HG03442 (cell line): ENCODE results near the gene CDC73.
A peak's percentile ranks its signal among the peaks of the same experiment; 100 is the strongest.
"Not testable (repeated sequence)": the region's sequence is repeated elsewhere in the genome, so short reads cannot be mapped to it uniquely, and the experiment has no call there.

Experiments
- ATAC-seq: cut with Tn5 transposase; IDR thresholded peaks from one replicate; pipeline ENCODE4 v1.9.1; 2021; ENCODE audit warnings: mild to moderate bottlenecking, moderate library complexity; ENCODE audit not compliant: unreplicated experiment

CDC73 gene

GRCh38 chr1:193176113-193176512 is 54.3 kb downstream of the CDC73 start:
- ATAC-seq = no peak

DNA sequence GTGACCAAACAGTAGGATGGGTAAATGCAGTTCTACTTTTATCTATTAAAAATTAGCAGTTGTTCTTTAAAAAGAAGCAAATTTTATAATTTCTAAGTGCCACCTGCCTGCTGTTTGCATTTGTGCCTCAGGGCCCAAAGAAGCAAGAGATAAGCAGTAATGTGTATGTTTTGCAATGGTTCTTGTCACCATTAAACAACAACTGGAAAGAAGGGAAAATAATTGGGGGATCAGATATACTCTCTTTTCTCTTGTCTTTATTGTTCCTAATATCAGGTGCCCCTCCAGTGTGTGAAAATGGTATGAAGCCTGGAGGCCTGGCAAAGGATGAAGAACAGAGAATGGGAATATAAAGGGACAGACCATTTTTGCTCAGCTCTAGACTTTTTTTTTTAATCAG is 55.0 kb downstream of the CDC73 start:
- no peak for ATAC-seq

GRCh38 chr1:193179094-193179493 is 57.3 kb downstream of the CDC73 start:
- ATAC-seq = no peak

- no peak for ATAC-seq
These were observed 59.7 kb downstream of the CDC73 start for GRCh38 chr1:193181536-193181935.

- ATAC-seq = no peak
These were observed 60.2 kb downstream of the CDC73 start for GRCh38 chr1:193181985-193182384.

GRCh38 chr1:193183019-193183627 is 61.3 kb downstream of the CDC73 start:
- ATAC-seq = peak; percentile 64

DNA sequence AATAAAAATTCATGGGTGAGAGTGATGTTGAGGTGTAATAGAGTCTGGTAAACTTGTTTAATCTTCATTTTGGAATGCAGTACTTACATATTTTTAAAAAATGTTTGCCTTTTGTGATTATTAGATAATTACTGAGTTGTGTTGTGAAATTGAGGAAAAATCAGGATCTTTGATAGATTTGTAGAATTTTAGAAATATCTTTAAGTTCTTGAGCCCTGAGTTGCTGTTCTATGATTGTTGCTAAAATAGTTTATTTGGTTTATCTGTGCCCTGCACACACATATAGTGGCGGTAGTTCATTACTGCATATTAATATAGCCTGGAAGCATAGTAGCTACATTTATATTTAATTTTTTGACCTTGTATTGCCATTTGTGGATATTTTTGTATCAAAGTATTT is 62.9 kb downstream of the CDC73 start:
- no peak for ATAC-seq

- no peak for ATAC-seq
These were observed 63.4 kb downstream of the CDC73 start for GRCh38 chr1:193185211-193185610.

DNA sequence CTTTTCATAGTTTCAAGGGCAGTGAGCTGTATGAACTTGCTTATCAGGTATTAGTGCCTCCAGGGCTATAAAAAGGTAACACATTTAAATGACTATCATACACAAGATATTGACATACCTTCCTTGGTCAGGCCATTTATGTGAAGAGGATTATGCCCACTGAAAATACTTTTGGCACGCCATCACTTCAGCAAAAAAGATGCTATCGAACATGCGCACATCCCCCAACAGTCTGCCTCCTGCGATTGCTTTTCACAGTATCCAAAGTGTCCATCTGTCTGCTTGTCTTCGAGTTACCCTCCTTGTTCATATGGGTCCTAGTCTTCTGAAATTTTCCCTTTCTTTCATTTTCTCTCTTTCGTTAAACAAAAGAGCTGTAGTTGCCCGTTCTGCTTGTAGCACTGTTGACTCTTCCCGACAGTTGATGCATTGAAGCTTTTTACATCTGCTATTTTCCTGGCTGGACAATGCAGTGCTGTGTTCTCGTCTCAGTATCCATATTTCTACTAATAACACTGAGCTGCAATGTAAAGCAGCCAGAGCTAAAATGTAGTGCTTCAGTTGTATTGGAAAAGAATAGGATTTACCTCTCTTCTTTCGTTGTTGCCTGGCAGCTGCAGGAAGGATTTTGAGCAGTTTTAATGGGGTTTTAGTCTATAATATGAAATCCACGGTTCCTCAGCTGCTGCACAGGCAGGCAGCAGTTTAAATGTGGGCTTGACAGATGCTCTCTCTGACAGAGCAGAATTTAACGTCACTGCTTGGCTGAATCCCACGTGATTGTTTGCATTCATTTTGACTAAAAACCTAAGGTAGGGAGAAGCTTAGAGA is 64.3 kb downstream of the CDC73 start, which contains the start of gene B3GALT2:
Gene B3GALT2 (minus strand): TSS at position 713 of the 831 bp plus-strand sequence. CDS start 5,051 bp downstream, outside the sequence.
- peak; percentile 35 for ATAC-seq

DNA sequence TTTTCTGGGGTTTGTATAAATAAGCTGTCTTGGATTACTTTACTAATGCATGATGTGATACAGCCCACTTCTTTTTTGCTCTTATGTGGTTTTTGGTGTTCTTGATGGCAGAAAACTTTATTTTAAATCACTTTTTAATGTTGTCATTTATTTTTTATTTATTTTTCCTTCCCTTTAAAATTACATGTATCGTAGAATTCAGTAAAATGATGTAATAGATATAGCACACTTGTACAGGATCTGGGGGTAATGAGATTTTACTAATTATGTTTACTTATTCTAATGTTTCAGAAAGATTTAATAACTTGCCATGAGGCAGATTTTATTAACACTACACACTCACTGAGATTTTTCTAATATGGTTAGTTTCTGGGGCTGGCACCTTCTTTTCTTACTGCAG is 65.3 kb downstream of the CDC73 start:
- ATAC-seq = no peak

- not testable (repeated sequence) for ATAC-seq
These were observed 67.1 kb downstream of the CDC73 start for GRCh38 chr1:193188915-193189314.

- no peak for ATAC-seq
These were observed 67.7 kb downstream of the CDC73 start for GRCh38 chr1:193189442-193190095.

DNA sequence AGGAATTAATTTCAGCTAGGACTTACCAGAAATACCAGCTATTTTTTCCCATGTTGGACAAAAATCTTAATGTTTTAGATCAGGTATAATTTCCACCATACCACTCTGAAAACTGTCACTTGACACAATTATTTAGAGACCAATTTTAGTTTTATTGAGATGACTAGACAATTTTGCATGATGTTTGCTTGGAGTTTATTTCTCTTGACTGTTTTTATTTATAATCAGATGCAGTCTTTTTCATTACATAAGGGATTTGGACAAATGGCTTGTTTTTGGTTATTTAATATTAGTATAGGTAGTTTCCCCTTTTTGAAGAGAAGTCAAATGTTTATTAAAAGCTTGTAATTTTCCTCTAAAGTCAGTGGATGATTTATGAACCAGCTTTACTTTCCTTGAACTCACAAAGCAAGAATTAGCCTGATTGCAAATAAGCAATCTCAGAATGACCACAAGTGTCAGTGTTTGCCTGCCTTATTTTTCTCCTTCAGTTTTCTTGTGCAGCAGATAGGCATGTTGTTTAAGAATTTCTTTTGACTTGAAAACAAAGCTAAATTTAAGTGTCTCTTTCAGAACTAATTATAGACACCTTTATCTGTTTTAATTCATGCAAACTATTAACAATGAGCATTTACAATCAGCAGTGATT is 68.4 kb downstream of the CDC73 start:
- ATAC-seq = no peak

- no peak for ATAC-seq
These were observed 70.8 kb downstream of the CDC73 start for GRCh38 chr1:193192586-193192985.

GRCh38 chr1:193199940-193200339 is 78.1 kb downstream of the CDC73 start:
- no peak for ATAC-seq

DNA sequence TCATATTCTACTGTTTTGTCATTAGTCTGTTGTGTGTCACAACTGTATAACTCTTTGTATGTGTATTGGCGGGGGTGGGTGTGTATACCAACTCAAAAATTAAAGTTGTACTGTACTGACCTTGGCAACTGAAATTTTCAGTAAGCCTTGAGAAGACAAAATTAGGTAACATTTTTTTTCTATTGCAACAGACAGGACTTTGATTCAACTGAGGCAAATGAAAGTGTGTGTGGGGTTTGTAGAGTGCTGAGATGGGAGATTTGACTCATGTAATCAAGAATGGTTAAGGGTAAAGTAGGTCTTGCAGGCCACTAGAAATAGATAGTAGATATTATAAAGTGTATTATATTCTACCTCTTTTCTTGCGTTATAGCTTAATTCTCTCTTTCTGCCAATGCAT is 79.2 kb downstream of the CDC73 start:
- ATAC-seq = no peak

DNA sequence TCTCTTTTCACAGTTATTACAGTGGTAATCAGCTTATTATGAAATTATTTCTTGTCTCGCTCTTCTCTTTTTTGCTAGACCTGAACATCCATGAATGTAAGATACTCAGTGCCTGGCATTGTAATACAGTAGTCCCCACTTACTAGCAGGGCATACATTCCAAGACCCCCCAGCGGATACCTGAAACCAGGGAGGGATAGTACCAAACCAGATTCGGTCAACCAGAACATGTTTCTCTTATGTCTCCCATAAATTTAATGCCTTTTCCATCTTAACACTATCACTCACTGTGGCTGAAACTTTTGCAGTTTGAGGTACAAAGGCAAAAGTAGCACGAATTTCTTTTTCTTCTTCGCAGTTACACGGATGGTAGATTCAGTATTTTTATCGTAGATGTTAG is 89.2 kb downstream of the CDC73 start:
- no peak for ATAC-seq

GRCh38 chr1:193211539-193211938 is 89.7 kb downstream of the CDC73 start:
- peak; percentile 89 for ATAC-seq

GRCh38 chr1:193212637-193213036 is 90.8 kb downstream of the CDC73 start:
- no peak for ATAC-seq

DNA sequence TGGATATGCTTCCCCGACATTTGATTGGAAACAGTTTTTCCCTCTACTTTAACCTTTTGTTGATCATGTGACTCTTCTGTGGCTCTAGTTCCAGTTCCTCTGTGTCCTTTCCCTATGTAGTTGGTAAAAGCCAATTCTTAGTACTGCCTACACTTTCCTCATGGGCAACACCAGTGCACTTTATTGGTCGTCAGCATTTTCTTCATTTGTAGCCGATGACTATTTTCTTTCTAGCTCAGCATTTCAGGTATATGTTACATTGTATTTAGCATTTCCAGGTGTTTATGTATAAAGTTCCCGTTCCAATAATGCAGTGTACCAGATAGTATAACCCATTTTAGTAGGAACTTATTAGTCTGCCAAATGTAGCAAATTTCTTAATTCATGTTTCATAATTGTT is 92.2 kb downstream of the CDC73 start:
- no peak for ATAC-seq

- ATAC-seq = no peak
These were observed 95.1 kb downstream of the CDC73 start for GRCh38 chr1:193216920-193217319.
